GM18868 (cell line): ENCODE measurements around the gene IFITM2.

Experiments
- ATAC-seq: cut with Tn5 transposase; IDR thresholded peaks from one replicate; pipeline ENCODE4 v1.9.1; 2021; ENCODE audit warnings: mild to moderate bottlenecking, moderate library complexity; ENCODE audit not compliant: unreplicated experiment

The IFITM2 gene

DNA sequence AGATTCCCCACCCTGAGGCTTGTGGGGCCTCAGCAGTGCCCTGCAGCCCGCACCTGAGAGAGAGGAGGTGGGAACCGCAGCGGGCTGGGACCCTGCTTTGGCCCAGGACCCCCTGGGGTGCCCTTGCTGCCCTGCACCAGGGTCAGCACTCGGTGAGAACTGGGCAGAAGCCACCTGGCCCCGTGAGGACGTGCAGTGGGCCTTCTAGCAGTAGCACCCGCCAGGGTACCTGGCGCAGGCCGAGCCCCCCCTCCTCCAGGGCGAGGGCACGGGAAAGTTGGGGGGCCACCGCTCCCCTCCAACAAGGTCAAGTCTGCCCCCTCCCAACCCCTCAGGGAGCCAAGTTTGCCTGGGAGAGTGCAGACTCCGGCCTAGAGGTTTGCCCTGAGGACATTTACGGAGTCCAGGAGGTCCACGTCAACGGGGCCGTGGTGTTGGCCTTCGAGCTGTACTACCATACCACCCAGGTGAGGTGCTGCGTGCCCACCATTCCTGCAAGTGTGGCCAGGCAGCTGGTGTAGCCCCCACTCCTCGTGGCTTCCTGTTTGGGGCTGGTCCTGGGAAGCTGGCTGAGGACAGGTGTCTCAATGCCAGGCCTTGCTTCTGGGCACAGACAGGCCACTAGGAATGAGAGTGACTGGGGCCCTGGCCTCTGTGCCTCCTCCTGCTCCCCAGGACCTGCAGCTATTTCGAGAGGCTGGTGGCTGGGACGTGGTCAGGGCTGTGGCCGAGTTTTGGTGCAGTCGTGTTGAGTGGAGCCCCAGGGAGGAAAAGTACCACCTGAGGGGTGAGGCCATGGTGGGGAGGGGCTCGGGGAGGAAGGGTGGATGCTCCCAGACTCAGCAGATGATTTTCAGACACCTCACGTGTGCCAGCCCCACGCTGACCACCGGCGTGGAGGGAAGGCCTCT, 15.2 kb upstream of the IFITM2 start:
- ATAC-seq, result no peak

DNA sequence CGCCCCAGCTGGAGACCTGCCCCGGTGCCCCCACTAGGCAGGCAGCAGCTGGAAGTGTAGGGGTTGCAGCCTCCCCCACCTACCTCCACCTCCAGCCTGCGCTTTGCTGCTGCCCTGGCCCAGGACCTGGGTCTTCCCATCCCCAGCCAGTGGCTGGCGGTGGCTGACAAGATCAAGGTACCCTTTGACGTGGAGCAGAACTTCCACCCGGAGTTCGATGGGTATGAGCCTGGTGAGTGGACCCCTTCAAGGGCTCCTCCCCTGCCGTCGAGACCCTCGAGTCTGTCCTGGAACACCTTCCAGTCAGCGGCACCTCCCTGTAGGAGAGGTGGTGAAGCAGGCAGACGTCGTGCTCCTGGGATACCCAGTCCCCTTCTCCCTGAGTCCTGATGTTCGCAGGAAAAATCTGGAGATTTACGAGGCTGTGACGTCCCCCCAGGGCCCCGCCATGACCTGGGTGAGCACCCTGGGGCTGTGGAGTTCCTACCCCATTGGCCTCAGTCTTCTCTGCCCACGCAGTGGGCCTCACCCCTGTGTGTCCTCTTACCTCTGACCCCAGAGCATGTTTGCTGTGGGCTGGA, 14.3 kb upstream of the IFITM2 start:
- no peak for ATAC-seq

DNA sequence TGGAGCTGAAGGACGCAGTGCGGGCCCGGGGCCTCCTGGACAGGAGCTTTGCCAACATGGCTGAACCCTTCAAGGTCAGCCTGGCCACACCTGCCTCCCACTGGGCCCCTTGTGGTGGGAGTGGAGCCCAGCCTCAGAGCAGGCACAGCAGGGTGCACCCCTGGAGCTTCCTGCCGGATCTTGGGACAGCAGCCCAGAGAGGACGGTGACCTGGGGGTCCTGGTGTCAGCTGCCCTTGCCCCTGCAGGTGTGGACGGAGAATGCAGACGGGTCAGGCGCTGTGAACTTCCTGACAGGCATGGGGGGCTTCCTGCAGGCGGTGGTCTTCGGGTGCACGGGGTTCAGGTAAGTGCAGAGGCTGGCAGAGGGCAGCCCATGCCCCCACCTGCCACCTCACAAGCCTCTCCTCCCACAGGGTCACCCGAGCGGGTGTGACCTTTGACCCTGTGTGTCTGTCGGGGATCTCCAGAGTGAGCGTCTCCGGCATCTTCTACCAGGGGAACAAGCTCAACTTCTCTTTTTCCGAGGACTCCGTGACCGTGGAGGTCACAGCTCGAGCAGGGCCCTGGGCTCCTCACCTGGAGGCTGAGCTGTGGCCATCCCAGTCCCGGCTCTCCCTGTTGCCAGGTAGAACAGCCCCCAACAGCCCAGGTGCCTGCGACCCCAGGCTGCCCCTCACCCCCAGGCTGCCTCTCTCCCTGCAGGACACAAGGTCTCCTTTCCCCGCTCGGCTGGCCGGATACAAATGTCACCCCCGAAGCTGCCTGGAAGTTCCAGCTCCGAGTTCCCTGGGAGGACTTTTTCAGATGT, 13.6 kb upstream of the IFITM2 start:
- ATAC-seq, result no peak

DNA sequence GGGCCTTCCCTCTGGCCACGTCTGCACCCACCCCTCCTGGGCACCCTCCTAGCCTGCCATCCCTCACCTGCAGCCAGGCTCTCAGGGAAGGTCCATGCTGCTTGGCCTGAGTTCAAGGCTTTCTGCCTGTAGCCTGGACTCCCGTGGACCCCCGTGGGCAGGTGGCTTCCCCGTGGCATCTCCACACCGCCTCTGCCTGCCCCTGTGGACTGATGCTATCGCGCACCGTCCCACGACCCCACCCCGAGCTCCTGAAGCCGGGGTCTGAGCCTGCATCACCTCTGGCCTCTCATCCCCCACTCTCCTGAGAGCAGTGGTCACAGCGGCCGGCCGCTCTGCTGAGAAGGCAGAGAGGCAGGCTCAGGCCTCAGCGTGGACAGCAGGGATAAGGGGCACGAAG, 12.8 kb upstream of the IFITM2 start:
- ATAC-seq, result no peak

DNA sequence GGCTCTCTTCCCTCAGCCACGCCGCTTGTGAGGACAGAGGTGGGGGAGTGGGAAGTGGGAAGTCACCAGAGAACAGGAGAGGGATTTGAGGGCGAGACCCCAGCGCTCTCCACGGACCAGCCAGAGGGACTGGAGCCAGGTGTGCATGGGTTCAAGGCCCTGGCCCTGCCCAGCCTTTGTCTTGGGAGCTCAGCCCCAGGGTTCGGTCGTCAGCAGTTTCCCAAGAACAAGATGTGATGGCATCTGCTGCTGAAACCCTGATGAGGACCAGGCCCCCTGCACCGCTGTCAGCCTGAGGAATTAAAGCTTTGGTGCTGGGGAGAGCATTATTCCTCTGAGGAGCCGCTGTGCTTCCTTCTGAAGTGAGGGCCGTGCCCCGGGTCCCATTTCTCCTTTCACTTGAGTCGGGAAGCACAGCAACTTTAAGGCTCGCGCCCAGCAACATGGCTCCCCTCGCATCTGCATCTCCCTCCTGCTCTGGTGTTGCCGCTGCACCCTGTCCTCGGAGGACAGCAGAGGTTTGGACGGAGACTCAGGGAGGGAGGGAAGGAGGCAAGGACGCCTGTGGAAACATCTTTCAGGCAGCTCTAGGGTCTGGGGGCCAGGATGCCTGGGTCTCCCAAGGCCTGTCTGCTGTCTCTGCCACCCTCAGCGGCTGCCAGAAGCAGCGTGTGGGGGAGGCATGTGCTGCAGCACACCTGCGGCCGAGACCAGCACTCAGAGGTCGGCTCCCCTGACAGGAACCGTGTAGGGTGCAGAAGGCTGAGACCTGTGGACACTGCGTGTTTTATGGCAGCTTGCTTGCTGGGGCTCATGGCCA, 12.1 kb upstream of the IFITM2 start:
- no peak for ATAC-seq

DNA sequence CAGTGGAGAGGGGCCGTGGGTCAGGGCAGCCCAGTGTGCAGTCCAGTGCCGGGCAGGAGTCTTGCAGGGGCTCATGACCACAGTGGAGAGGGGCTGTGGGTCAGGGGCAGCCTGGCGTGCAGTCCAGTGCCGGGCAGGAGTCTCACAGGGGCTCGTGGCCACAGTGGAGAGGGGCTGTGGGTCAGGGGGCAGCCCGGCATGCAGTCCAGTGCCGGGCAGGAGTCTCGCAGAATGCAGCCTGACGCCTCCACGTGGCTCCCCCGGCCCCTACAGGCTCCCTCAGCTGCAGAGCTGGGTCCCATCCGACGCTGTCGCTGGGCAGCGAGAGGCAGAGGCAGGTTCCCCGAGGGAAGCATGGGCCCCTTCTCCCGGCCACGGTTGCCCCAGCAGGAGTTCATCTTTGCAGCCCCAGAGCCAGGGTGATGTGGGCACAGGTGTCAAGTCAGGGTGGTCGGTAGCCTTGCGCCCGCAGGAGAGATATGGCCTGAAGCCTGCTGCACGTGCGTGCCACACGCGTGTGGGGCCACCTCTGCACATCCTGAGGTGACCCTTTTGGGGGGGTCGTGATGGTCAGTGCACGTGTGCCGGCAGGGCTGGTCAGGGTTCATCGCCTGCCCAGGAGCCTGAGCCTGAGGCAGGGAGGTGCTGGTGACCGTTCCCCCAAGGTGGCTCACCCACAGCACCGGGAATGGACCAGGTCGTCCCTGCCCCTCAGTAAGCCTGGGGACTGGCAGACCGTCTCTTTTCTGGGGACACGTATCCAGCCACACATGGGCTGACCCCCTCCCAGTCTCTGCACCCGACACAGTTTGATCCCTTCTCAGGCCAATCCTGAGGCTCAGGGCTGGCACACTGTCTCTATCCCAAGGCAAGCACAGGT, 11.2 kb upstream of the IFITM2 start:
- ATAC-seq, result no peak

DNA sequence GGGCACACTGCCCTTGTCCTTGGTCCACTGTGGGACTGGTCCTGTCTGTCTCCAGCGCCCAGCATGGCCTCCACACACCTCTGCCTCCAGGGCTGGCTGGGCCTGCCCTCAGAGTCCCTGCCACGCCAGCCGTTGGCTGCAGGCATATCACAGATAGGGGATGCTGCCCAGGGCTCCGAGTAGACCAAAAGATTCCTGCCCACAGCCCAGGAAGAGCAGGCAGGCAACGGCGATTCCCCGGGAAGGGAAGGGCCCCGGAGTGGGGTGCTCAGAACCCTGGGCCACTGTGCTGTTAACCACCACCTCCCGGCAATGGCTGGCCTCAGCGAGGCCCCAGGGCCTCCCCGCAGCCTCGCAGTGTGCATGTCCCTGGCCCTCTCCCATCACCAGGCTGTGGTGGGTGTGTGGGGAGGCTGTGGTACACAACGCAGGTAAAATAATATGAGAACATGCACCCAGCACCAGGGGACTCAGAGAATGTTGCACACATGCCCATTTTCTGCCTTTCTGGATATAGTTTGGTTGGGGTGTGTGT, 10.5 kb upstream of the IFITM2 start:
- no peak for ATAC-seq

DNA sequence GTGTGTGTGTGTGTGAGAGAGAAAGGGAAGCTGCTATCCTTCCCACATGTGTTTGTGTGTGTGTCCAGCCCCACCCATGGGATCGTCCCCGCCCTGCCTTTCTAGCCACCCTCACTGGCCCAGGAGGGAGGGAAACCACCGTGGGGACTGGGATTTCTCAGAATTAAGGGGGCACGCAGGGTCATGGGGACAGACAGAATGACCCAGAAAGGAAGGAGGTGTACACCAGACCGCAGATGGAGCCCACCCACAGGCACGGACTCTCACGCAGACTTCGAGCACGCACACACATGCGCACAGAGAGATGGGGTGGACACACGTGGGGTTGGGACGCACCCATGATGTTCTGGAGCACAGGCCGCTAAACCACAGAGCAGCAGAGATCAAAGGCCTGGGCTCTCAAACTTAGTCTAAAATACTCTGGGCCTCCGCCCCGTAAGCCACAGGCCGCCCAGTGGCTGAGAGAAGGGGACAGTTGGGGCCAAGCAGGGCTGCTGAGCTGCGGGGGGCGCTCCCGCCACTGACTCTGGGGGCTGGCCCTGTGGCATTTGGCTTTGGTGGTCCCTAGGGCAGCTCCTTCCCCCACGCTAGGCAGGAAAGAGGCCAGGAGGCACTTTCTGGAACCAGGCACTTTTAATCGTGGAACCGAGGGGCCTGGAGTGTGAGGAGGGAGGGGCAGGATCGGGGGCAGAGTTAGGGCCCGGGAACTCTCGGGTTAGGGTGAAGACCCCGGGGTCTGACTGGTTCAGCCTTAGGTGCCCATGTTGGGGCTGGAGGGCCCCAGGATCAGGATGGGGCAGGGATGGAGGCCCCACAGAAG, 9.8 kb upstream of the IFITM2 start:
- ATAC-seq, result no peak

DNA sequence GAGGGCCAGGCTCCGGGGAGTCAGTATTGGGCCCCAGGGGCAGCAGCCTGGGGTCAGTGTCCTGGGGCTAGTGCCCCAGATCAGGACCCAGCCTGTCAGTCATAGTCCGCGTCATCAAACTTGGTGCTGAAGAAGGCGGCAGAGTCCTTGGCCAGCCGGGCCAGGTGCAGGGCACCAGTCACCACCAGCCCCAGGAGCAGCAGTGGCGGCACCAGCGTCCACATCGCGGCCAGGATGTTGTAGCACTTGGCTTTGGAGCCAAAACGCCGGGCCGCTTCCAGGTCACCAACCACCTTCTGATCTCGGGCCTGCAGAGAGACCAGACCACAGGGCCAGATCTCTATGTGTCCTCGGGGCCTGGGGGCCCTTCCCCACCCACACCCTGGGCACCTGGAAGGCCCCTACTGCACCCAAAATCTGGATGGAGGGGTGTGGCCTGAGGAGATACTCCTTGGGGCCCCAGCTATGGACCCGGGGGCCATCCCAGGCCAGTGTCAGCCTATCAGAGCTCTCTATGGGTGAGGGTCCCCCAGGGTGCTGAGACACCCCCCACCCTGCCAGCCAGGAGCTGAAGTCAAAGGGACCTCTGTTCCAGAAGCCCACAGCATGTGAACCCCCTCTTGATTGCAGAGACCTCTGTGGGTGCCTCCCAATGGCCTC, 9.1 kb upstream of the IFITM2 start:
- ATAC-seq, result no peak

DNA sequence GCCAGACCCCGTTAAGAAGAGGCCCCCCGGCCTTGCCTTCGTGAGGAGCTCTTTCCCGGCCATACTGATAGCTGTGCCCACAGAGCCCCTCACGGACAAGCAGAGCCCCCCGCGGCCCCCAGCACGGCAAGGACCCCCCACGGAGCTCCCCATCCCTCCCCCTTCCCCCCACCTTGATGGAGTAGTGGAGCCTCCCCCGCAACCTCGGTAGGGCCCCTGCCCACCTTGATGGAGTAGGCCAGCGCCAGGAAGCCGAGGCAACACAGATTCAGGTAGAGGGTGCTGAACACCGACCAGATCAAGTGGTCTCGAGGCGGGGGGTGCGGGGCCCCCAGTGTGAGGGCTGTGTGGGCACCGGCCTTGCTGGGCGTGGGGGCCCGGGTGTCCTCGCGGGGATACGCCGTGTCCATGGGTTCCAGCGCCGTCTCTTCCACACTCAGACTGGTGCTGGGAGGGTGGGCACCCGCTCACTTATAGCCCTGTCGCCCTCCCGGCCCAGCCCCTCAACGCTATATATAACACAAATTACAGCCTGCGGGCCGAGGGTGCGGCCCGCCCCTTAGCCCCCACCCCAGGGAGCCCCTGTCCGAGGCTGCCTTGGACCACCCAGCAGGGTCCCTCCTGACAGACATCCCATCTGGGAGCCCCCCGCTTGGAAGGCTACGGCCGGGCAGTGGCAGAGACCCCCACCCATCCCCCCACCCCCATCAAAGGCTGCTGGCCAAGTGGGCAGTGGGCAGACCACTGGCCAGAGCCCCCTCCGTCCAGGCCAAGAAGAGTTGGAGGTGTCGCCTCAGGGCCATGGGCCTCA, 8.3 kb upstream of the IFITM2 start, which contains the start of gene IFITM5:
TSS of gene IFITM5 (minus strand) at position 446 of the 811 bp plus-strand sequence. CDS start at position 410, 36 bp downstream.
- ATAC-seq, result no peak

DNA sequence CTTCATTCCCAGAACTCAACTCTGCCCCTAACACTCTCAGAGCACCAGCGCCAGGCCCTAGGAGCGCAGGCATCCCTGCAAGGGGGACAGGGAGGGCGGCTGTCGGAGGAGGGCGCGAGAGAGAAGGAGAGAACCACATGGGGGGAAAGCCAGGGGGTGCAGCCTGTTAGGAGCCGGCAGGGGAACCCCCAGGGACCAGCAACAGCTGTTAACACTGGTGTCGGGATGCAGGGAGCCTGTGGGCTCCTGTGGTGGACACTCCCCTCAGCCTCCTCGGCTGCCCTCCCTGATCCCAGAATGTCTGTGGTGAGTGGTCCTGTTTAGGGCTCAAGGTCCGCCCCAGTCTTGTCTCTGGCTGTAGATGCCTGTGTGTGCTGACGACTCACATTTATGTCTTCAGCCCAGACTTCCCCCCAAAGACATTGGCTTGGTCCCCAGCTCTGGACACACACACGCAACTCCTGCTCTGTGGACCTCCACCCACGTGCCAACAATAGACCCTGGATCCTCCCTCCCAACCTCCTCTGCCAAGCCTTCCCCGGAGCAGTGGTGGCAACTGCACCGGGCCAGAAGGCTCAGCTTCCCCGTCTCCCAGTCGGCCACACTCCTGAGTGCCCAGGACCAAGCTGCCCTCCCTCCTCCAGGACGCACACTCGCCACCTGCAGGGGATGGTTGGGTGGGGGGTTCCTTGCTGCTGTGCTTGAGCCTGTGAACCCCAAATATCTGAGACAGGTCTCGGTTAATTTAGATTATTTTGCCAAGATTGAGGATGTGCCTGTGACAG, 7.5 kb upstream of the IFITM2 start:
- no peak for ATAC-seq

DNA sequence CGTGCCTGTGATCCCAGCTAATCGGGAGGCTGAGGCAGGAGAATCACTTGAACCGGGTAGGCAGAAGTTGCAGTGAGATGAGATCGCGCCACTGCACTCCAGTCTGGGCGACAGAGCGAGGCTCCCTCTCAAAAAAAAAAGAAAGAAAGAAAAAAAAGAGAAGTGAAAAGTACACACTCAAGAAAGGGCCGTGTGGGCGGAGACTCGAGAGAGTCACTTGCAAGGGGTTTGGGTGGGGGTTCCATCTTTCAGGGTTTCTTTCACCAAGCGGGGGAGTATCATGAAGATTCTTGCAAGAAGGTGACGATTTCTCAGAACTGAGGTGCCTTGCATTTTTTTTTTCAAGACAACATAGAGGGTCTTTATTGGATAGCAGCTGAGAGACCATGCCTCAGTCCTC, 4.3 kb upstream of the IFITM2 start:
- no peak for ATAC-seq

DNA sequence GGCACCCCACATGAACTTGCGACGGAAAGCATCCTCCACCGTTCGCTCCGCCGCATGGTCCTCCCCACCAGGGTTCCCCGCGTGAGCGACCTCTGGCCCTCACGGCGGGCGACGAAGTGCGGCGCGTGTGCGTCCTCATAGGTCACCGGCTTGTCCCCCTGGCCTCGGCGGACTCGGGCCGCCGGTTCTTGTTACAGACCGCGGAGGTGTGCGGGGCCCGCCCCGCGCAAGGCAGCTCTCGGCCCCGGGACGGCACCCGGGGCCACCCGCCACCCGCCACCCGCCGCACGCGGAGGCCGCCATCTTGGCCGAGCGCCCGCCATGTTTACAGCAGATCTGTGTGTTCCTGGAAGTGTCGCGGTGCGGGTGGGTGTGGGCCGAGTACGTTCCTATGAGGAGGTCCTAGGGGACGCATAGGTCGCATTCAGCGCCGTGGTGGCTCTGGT, 3.5 kb upstream of the IFITM2 start:
- no peak for ATAC-seq

DNA sequence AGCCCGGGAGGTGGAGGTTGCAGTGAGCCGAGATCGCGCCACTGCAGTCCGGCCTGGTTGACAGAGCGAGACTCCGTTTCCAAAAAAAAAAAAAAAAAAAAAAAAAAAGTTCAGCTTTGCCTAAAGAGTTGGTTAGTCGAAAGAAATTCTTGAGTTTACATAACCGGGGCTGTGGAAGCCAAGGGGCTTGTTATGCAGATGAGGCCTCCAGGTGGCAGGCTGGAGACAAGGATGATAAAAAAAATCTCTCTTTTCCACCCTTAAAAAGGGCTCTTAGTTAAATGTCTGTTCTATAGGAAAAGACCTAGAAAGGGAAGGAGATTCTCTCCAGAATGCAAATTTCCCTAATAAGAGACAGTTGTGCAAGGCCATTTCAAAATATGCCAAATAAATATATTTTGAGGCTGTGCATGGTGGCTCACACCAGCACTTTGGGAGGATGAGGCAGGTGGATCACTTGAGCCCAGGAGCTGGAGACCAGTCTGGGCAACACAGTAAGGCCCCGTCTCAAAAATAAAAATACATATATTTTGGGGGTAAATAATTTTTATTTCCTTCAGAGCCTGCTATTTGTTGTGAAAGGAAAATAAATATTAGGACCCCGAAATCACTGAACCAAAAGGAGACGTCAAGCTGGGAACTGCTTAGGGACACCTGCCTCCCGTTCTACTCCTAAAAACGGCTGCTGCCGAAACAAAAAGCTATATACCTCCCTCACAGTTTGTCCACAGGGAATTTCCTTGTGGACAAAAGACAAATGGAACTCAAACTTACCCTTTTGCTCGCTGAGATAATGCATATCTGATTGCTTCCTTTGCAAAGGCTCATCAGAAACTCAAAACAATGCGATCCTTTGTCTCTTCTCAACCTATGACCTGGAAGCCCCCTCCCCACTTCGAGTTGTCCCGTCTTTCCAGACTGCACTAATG, 2.4 kb upstream of the IFITM2 start:
- no peak for ATAC-seq

DNA sequence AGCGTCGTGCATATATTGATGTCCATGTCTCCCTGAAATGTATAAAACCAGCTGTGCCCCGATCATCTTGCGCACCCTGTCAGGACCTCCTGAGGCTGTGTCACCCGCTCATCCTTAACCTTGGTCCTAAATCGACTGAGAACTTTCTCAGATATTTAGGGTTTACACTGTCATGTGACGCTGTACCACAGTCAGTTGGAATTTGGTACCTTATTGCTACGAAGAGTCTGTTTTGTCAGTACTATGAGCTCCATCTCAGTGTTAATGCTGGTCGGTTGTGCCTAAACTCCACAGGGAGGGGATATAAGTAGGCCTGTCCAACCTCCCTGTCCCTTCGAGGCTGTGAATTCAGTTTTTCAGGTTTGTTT, 1.8 kb upstream of the IFITM2 start:
- ATAC-seq, result no peak
